ENCODE measurements around the gene AOPEP.

- TF ChIP-seq, protein P1, sequence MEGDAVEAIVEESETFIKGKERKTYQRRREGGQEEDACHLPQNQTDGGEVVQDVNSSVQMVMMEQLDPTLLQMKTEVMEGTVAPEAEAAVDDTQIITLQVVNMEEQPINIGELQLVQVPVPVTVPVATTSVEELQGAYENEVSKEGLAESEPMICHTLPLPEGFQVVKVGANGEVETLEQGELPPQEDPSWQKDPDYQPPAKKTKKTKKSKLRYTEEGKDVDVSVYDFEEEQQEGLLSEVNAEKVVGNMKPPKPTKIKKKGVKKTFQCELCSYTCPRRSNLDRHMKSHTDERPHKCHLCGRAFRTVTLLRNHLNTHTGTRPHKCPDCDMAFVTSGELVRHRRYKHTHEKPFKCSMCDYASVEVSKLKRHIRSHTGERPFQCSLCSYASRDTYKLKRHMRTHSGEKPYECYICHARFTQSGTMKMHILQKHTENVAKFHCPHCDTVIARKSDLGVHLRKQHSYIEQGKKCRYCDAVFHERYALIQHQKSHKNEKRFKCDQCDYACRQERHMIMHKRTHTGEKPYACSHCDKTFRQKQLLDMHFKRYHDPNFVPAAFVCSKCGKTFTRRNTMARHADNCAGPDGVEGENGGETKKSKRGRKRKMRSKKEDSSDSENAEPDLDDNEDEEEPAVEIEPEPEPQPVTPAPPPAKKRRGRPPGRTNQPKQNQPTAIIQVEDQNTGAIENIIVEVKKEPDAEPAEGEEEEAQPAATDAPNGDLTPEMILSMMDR (IDR thresholded peaks at IDR 0.05) = peak in 4 of 7 experiments; percentile 12 to 29 (median 26)
- no peak for TF ChIP-seq POLR2A (IDR thresholded peaks at IDR 0.05)
These were observed 361.3 kb downstream of the AOPEP start for GRCh38 chr9:95087659-95088242.
